Fibroblast of skin of left quadriceps (primary cell): Measurements from ENCODE around the gene DPP10.

Experiments used
- DNase-seq, 2 experiments: peaks; one replicate each; pipeline ENCODE4 v3.0.0-alpha.2; 2013; ENCODE audit warnings: low read depth in 2 of 2

Gene DPP10

DNA sequence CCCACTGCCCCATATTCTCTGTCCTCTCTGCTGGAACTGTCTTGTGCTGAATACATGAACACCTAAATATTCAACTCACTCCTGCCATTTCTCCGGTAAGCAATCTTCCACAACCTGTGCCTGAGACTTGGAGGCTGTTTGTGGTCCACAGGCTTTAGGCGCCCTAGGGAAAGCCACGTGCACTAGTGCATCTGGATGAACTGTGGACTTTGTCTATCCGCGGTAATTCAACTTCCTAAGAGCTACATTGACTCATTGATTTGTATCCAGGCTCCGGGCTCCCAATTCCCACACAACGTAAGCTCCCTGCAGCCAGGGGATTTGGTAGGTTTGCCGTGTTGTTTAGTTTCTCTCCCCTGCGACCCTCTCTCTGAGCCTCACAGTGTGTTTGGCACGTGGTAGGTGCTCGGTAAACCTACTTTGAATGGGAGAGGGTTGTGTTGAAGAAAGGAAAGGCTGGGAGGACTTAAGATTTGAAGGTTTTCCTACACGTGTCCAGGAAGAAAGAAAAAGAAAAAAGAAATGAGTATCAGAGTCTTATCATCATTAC lies 718.2 kb downstream of the DPP10 start:
- DNase-seq = no peak

DNA sequence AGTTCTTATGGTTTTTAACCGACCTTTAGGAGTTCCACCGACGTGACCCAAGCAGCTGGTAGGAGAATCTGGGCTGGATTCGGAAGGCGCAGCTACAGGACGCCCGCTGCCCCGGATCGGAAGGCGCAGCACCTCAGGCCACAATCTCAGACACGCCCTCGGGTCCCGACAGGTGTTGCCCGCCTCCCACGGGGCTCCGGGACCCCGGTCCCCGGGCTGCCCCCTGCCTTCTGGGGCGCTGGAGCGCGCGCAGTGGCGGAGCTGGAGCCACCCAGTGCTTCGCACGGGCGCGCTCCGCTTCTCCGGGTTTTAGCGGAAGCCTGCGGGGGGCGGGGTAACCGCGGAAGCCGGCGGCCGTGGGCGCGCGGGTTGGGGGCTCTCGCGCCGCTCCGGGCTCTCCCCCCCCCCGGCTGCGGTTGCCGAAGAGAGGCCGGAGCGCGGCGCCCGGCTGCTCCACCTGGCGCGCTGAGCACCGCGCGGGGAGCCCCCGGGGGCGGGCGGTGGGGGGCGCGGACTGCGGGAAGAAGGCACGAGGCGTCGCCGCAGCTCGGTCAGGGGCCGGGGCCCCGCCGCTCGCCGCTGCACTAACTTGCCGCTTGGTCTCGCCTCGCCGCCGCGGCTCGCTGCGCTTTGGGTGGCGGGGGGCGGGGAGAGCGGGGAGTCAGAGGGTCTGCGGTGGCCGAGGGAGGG lies 718.8 kb downstream of the DPP10 start:
- DNase-seq = no peak

DNA sequence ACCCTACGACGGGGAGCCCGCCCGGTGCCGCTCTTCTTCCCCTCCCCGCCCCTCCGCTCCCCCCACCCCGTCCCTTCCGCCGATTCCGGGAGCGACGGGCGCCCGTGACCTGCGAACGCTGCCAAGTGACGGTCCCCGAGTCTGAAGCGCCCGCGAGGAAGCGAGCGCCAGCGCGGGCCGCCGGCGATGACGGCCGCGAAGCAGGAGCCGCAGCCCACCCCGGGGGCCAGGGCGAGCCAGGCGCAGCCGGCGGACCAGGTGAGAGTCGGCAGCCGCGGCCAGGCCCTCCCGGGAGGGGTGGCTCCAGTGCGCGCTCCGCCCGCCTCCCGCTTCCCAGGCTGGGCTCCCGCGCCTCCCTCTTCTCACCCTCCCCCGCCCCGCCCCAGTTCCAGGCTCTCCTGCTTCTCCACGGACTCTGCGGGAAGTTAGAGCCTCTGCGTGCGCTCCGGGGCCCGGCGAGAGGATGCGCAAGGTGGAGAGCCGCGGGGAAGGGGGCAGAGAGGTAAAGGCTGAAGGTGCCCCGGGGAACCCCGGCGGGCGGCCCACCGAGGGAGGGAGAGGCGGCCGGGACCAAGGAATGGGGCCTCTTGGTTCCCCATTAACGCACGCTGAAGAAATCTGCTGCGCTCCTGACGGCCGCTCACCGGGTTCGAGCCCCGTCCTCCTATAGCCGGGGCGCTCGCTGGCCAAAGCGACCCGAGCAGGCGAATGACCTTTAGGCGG lies 719.5 kb downstream of the DPP10 start:
- no peak for DNase-seq

DNA sequence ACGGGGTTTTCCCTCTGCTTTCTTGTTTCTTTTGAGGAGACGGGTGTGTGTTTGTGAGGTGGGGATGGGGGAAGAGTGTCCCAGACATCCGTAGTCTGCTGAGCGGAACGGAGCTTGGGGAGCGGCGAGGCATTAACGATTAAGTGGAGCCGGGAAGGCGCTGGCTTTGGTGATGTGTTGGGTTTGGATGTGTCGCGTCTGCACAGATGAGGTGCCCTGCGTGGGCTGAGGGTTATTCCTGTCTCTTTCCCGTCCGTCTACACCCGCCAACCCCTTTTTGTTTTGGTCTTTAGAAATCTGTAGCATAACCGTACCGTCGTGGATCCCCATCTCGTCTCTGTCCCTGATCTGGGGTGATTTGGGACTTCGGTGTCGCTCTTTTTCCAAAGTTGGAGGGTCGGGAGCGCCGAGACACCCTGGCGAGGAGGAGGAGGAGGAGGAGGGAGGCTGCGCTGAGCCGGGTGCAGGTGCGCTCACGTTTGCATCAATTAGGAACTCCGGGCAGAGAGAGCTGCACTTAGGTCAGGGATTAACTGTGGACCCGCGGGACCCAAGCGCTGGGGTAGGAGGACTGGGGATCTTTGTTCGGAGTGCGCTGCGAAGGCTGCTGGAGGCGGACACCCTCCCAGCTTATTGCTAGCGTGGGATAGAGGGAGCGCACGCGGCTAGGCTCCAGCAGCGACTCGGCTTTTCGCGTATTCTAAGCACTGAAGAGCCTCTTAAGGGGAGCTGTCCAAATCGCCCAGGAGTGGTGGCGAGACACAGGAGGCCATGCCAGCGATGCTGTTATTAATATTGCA lies 720.3 kb downstream of the DPP10 start:
- DNase-seq = no peak

DNA sequence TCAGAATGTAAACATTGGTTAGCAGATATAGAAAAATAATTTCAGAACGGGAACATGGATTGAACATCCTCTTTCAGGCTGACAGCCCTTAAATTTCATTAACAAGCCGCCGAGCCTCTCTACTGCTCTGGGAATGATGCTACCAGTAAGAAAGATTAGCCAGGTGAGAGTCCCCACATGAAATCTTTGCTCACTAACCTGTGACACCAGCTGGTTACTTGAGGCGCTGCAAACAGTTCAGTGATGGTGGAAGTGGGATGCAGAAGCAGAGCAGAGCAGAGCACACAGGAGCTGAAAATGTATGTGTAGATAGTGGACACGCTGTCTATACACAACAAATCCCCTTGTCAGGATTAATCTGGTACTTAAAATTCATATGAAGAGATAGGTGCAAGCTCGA lies 721.1 kb downstream of the DPP10 start:
- no peak for DNase-seq

DNA sequence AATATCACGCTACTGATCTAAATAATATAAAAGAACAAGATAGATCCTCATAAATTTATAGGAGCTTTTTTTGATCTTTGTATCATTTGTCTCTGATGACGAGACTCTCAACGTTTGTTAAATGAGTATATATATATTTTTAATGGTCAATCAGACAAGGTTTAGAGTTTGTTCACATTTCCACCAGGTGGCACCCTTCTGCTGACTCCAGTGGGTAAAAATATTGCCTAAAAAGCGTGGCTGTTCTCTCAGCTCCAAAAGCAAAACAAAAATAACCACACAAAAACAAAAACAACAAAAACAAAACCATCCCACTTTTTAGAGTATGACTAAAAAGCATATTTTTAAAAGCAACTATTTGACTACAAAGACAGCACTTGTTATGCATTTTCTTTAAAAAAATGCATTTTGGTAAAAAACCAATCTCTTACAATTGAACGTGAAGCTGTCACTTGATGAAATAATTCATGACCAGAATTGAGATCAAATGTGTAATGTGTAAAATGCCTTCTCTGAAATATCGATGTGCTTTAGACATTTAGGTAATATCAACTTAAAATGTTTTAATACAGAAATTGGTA lies 723.2 kb downstream of the DPP10 start:
- DNase-seq = no peak

DNA sequence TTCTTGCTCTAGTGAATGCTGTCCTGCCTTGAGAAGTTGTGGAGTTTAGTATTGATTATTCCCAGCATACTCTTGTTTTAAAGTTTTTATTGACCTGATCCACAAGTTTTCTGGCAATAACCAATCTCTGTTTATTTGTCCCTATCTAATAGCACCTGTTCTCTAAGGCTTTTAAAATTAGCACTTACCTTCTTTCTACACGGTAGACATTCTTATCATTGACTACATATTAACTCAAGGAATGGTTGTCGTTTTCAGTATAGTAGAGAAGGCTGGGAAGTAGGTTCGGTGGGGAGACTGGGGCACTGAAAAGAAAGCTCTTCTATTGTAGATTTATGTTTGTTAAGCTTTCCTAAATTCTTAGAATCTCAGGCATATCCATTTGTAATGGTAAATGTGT lies 726.0 kb downstream of the DPP10 start:
- no peak for DNase-seq

DNA sequence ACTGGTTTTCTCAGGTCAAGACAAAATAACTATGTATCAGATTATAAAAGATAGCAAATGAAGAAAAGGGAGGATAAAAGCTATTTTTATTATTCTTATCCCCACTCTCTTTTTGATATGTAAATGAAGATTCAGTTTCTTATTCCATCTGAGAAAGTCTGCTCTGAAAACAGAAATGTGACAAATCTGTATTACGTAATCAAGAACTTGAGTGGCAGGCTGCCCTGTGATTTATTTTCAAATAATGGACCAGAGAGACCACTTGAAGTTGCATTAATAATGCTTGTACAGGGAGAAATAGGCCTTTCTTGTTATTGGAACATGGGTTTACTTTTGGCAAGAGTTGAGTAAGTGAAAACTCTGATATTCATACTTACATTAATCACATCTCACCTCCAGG lies 727.4 kb downstream of the DPP10 start:
- DNase-seq = no peak

DNA sequence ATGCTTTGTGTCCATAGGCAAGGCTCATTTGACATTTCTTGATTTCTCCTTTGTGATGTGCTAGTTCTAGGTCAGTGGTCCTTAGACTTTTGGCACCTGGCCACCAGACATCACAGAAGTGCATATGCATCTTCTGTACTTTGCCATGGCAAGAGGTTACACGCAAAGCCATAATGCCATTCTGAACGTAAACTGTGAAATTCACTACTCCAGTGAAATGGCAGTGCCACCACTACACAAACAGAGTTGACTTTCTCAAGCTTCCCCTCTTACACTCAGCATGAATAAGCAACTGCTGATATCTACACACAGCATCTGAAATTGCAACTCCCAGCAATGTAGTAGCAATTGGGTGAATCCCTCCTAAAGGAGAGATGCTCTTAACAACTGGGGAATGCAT lies 729.3 kb downstream of the DPP10 start:
- no peak for DNase-seq

DNA sequence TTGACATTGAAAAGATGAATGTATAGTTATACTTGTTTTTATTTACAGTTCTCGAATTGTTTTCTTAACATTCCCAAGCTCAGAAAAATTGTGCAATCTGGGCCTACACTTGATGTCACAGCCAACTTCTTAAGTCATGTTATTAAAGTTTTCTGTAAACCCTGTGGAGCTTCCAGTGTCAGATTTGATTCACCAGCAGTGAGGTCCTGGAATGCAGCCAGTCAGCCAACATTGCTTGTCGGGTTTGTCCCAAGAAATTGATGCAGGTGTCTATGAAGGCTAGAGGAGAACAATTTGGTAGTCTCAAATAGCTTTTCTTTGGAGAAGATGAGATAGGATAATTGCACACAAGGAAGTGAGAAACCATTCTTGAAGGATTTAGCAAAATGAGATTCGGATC lies 732.2 kb downstream of the DPP10 start:
- DNase-seq = no peak

DNA sequence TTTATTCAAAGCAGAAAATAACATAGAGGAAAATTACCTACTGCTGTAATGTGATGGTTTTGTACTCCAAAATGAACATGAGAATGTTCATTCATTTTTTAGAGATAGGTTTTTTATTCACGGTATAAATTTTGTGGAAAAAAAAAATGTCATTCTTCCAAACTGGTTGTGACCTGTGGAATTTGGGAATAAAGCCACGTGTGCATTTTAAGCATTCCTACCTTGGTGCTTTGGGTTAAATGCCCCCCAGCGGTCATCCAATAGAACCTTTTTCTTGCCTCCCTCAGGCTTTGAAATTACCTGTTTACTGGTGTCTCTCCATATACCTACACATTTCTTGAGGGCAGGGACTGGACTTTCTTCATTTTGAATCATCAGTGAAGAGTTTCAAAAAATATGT lies 740.7 kb downstream of the DPP10 start:
- no peak for DNase-seq

DNA sequence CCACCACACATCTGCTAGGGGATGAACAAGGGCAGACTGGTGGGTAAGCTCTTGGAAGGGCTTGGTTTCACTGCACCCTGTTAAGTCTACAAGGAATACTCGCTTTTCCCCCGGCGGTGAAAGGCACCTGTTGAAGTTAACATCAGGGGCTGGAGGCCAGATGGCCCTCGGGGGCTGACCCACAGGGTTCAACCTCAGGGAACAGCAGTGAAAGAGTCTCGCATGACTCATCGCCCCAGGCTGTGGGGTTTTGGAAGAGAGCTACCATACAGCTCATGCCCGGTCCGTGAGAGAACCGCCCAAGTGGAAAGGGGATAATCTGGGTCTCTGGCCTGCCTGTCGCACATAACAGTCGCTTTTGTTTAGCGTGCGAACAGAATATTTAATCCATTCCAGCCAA lies 748.0 kb downstream of the DPP10 start:
- DNase-seq = no peak

DNA sequence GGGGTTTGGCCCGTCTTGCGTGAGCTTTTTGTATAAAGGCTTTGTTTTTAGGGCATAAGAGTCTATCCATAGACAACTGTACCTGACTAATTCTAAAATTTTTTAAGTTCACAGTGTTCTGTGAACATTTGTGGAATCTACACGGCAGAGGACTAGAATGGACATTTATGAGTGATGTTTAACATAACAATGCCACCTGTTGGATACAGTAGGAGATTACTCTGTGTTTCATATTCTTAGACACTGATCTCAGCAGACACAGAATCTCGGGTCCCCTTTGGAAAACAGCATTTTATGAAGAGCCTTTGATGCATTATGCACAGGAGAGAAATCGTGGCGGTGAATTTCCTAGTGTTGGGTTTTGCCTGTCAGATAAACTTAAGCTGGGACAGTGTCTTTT lies 752.2 kb downstream of the DPP10 start:
- DNase-seq = no peak

DNA sequence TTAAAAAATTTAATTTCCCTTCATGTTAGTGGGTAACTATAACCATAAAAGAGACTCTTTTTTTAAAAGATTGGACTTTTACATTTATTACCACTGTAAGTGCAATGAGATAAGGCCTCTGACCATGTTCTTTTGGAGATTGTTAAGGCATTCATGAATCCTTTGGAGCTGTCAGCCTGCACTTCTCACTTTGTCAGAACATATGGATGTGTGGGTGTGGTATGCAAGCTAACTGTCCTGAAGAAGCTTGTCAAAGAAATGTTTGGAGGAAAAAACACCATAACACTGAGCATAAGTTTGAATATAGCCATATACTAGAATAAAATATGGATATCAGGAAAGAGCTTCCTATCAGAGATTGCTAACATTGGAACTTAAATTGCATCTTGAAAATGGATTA lies 754.1 kb downstream of the DPP10 start:
- DNase-seq = no peak

DNA sequence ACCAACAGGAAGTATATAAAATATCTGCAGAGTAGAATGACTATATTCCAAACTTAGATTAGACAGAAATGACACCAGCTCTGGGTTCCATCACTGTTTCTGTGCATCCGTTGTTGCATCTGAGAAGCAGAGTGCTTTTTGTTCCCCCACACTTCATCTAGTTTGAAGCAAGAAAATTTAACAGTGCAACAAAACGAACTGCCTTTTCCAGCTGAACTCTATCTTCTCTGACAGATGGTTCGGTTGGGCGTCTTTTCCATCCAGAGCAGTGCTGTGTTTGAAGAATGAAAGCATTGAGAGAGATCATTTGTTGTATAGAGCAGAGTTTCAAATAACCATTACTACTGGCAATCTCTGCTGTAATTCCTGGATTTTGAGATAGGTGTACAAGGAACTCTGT lies 757.5 kb downstream of the DPP10 start:
- no peak for DNase-seq

DNA sequence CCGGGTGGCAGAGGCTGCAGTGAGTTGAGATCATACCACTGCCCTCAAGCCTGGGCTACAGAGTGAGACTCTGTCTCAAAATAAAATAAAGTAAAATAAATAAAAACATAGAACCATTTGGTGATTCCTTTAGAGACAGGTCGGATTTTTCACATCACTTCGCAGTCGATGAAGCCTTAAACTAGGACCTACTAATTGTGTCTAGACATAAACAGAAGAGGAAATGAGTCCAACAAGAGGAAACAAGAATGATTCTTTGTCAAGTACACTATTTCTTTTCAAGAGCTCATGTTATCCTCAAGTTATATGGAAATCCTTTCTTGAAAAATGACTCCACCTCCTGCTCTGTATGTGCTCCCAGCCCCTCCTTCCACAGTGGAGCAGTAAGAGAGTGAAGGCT lies 758.9 kb downstream of the DPP10 start:
- DNase-seq = no peak

DNA sequence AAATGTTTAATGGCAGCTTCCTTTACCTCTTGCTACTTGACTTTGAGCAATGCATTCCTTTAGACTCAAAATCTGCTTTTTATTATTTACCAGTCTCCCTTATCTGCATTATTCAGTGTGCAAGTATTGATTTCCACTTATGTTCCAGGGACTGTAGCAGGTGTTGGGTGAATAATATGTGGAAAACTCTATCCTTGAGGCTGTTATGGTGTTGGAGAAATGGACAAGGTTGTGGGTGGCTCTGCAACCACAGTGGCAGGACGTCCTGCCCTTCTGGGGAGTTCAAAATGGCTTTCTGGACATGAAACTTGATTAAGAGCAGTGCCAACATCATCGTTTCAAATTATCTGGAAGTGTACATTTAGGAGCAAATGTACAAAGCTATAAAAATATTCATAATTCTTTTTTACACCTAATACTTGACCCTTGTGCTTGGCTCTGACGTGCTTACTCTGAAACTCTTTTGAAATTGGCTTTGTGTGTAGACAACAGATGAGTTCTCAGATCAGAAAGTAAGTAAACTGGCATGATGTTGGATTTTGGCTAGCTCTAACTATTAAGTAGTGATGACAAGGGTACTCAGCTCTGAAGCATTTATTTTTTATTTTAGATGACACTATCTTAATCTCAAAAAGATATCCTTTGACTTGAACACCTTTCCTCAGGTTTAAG lies 766.2 kb downstream of the DPP10 start:
- no peak for DNase-seq

DNA sequence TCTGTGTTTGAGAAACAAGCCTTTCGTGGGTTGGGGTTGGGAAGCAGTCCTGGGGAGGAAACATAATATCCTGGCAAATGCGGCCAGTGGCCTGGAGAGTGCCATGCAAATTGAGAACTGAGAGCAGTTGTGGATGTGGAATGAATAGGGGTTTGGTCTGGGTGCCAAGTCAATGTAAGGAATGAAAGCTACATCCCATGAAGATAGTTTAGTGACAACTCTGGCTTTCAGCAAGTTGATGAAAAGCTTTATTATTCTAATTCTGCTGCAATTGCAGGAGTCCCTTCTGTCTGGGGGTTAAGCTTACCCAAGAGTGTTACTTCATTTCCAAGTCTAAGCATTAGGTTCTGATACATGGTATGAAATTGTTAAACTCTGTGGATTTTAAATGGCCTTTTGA lies 771.6 kb downstream of the DPP10 start:
- no peak for DNase-seq

DNA sequence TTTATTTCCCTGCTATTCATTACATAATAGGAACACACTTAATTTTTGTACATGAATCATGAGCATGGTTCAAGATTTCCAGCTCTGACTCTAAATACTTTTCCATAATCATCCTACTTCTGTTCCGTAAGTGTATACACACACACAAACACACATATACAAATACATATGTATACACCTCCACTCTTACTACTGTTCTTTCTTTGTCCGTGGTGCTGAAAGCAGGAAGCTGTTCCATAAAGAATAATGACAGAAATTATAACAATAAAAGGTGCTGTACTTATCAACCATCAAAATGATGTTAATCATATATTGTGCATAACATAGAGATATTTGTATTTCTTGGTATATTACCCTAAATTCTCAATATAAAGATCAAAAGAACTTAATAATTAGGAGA lies 776.9 kb downstream of the DPP10 start:
- no peak for DNase-seq

DNA sequence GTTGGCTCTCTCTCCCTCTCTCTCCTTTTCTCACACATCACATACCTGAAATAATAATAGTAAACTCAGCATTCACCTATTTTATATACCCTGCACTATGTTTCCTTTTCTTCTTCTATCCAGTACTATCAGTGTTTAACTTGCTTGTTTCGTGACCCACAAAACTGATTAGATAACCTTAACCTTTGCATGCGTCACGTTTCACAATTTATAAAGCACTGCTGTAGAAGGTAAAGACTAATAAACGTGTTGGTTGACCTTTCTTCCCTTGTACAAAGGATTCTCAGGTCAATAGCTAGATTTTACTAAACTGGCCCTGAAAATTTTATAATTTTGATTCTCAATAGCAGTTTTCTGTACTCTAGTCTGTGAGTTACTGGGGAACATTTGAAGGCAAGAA lies 791.7 kb downstream of the DPP10 start:
- no peak for DNase-seq

DNA sequence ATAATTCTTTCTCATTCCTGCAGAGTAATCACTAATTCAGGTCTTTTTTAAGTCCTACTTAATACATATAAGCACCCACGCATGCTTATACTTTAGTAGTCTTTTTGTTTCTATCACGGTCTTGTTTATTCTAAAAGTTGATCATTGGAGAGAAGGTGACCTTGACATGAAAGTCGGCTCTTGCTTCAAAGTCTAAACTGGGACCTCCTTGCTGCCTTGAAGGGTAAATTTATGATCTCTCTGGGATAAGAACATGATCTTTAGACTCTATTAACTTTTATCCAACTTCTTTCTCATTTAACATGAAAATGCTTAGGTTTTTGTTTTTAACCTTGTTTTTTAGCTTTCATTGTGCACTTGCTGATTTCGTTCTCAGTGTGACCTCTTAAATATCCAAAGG lies 792.3 kb downstream of the DPP10 start:
- DNase-seq = no peak

DNA sequence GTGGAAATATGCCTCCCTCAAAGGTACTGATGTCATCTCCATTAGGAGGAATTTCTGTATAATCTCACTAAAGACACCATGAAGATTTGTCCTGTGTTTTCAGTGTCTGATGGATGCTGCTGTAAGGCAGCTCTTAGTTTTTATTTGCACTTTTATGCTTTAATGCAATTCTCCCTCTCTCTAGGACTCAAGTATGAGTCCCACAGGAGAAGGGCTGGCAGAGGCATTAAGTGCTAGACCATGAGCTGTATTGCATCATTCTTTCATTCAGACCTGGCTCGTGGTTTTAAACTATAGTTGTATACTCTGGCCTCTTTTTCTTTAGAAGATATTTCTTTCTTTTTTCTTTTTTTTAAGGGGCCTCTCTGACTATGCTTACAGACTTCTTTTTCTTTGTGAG lies 805.6 kb downstream of the DPP10 start:
- no peak for DNase-seq
